Measurements from ENCODE around the gene ANKRD10. TPM values are rescaled to one million over a fixed set of nuclear protein-coding genes. Genes with fewer than 3 reads are reported as not detected.

The ANKRD10 gene
- total RNA-seq, 4 donors from 2014 or later = 117 to 184 (median 138) TPM

DNA sequence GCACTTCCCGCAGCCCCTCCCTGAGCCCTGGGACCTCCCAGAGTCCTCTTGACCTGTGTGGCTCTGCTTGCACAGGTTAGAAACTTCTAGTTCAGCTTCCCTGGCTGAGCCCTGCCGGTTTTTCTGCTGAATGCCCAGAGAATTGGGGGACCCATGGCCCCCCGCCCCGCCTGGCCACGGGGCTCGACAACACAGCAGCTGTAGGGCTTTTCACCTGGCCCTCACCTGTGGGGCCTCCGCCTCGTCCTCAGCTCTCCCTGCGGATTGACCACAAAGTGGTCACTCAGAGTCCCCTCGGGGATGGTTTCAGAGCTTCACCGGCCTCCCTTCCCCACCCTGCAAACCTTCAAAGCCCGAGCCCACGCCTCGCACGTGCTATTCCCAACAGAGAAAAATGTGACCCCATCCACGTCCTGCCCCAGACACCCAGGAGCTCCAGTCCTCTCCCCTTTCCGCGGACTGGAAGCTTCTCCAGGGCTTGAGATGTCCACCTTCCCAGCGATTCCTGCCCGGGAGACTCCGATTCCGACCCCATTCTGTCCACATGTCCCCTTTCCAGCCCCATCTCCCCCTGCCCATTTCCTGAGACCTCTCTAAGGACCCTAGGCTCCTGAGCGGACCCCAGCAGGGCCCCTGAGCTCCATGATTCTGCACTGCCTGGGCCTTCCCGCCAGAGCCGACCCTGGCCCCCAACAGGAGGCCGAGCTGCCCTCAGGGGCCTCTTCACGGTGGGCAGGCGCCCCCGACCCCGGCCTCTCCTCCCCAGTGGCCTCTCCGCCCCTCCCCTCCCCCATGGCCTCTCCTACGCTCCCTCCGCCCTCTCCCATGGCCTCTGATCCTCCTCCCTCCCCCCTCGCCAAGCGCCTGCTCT, 41.9 kb downstream of the ANKRD10 start:
- H3K4me1 ChIP-seq = peaks cover 0 to 25% (median 6%) of the 10 kb centered on the region in 4 donors

DNA sequence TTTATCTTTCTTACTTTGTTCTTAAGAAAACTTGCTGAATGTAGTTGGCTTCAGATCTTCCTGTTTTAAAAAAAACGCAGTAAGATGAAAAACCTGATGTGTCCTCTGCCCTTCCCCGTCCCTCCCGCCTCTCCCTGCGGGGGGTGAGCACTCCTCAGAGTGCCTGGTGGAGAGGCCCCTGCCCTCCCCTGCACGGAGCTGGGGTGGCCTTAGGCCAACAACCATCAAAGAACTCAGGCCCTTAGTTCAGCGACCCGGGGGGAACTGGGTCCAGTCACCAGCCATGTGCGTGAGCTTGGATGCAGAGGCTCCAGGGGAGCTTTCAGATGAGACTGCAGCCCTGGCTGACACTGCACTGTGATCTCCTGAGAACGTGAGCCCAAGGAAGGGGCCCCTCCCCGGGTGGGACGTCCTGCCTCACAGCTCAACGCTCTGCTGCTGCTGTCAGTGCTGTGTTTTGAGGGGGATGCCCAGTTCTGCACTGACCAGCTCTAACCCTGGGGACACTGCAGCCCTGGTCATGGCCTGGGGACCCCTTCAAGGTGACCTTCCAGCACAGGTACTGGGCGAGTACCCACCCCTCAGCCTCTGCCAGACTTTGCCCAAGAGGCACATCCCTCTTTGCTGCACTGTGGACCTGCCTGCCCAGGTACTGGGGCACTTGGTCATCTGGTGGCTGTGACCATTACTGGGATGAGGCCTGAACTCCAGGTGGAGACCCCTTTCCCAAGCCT, 42.7 kb downstream of the ANKRD10 start:
- H3K9me3 ChIP-seq = no peaks in the 10 kb centered on the region
- H3K4me3 ChIP-seq = no peak overlapping the region
- no peak overlapping the region for H3K27ac ChIP-seq
- H3K27me3 ChIP-seq = no peaks in the 10 kb centered on the region
- TF ChIP-seq POLR2A (IDR thresholded peaks at IDR 0.05) (no peak), CTCF (IDR thresholded peaks at IDR 0.05) (no peak)
- H3K36me3 ChIP-seq = no peaks in the 10 kb centered on the region
- DNase-seq = no peak
- peaks cover 0 to 25% (median 6%) of the 10 kb centered on the region in 4 donors for H3K4me1 ChIP-seq

More for the DNA sequence above, 41.9 kb downstream of the ANKRD10 start:
- Histone ChIP-seq H3K4me3 (no peak overlapping the region), H3K27me3 (no peaks in the 10 kb centered on the region), H3K27ac (no peak overlapping the region), H3K36me3 (no peaks in the 10 kb centered on the region), H3K9me3 (no peaks in the 10 kb centered on the region)
- DNase-seq = no peak
- TF ChIP-seq POLR2A (IDR thresholded peaks at IDR 0.05) = no peak
- no peak for TF ChIP-seq CTCF (IDR thresholded peaks at IDR 0.05)

GRCh38 chr13:110869805-110870706, 44.8 kb downstream of the ANKRD10 start:
- Histone ChIP-seq H3K36me3 (no peaks in the 10 kb centered on the region), H3K27ac (peak overlapping the region; percentile 25 to 71 (median 48)), H3K4me3 (peak overlapping the region in 2 of 4 donors; percentile 11 to 23), H3K4me1 (peaks cover 0 to 23% (median 6%) of the 10 kb centered on the region in 4 donors), H3K27me3 (no peaks in the 10 kb centered on the region), H3K9me3 (no peaks in the 10 kb centered on the region)
- TF ChIP-seq POLR2A (IDR thresholded peaks at IDR 0.05) = no peak
- TF ChIP-seq CTCF (IDR thresholded peaks at IDR 0.05) = peak in 3 of 6 experiments; percentile 4 to 10 (median 10)
- peak in 2 of 3 donors; percentile 62 to 78 for DNase-seq

- Histone ChIP-seq H3K9me3 (no peaks in the 10 kb centered on the region), H3K4me1 (peaks cover 0 to 16% (median 3%) of the 10 kb centered on the region in 4 donors), H3K27me3 (no peaks in the 10 kb centered on the region), H3K27ac (peak overlapping the region; percentile 25 to 71 (median 48)), H3K4me3 (peak overlapping the region in 2 of 4 donors; percentile 11 to 23), H3K36me3 (no peaks in the 10 kb centered on the region)
- TF ChIP-seq CTCF (IDR thresholded peaks at IDR 0.05) = no peak
- TF ChIP-seq POLR2A (IDR thresholded peaks at IDR 0.05) = no peak
- DNase-seq = no peak
Observed at GRCh38 chr13:110869231-110869804, 45.6 kb downstream of the ANKRD10 start.

- Histone ChIP-seq H3K4me3 (no peak overlapping the region), H3K27ac (peak overlapping the region in 1 of 4 donors; percentile 71), H3K9me3 (no peaks in the 10 kb centered on the region), H3K27me3 (no peaks in the 10 kb centered on the region), H3K36me3 (no peaks in the 10 kb centered on the region), H3K4me1 (peaks cover 0 to 14% (median 0%) of the 10 kb centered on the region in 4 donors)
- TF ChIP-seq POLR2A (IDR thresholded peaks at IDR 0.05) (no peak), CTCF (IDR thresholded peaks at IDR 0.05) (no peak)
- DNase-seq = no peak
Observed at GRCh38 chr13:110868720-110869119, 46.1 kb downstream of the ANKRD10 start.

All from Peyer's patch (tissue), 4 donors.